Measurements from ENCODE around the gene C2orf92. TPM values are rescaled to one million over a fixed set of nuclear protein-coding genes. Genes with fewer than 3 reads are reported as not detected.

Gene C2orf92
- polyA plus RNA-seq, 4 donors, result 7.1 to 26.6 (median 9.4) TPM

GRCh38 chr2:97712693-97713295 is 43.3 kb downstream of the C2orf92 start:
- DNase-seq (ENCODE audit: low read depth in 4 of 4, low spot score in 3 of 4), result no peak

- DNase-seq (ENCODE audit: low read depth in 4 of 4, low spot score in 3 of 4), result no peak
These were observed 44.0 kb downstream of the C2orf92 start, which contains the start of gene ZAP70 for GRCh38 chr2:97713296-97714083. Gene ZAP70 (plus strand): TSS chr2:97713576. CDS start chr2:97724037, 10,461 bp downstream.

GRCh38 chr2:97714084-97714949 is 44.8 kb downstream of the C2orf92 start:
- DNase-seq (ENCODE audit: low read depth in 4 of 4, low spot score in 3 of 4), result no peak

- no peak for DNase-seq (ENCODE audit: low read depth in 4 of 4, low spot score in 3 of 4)
These were observed 45.6 kb downstream of the C2orf92 start for GRCh38 chr2:97714950-97715652.

GRCh38 chr2:97715951-97716694 is 46.6 kb downstream of the C2orf92 start:
- no peak for DNase-seq (ENCODE audit: low read depth in 4 of 4, low spot score in 3 of 4)

- no peak for DNase-seq (ENCODE audit: low read depth in 4 of 4, low spot score in 3 of 4)
These were observed 47.4 kb downstream of the C2orf92 start for GRCh38 chr2:97716695-97717612.

- no peak for DNase-seq (ENCODE audit: low read depth in 4 of 4, low spot score in 3 of 4)
These were observed 48.1 kb downstream of the C2orf92 start for GRCh38 chr2:97717613-97717995.

- DNase-seq (ENCODE audit: low read depth in 4 of 4, low spot score in 3 of 4), result no peak
These were observed 48.8 kb downstream of the C2orf92 start for GRCh38 chr2:97718051-97718882.

- DNase-seq (ENCODE audit: low read depth in 4 of 4, low spot score in 3 of 4), result no peak
These were observed 49.4 kb downstream of the C2orf92 start for GRCh38 chr2:97718942-97719341.

- no peak for DNase-seq (ENCODE audit: low read depth in 4 of 4, low spot score in 3 of 4)
These were observed 50.0 kb downstream of the C2orf92 start for GRCh38 chr2:97719362-97720155.

- DNase-seq (ENCODE audit: low read depth in 4 of 4, low spot score in 3 of 4), result no peak
These were observed 51.2 kb downstream of the C2orf92 start for GRCh38 chr2:97720746-97721145.

GRCh38 chr2:97722227-97722626 is 52.7 kb downstream of the C2orf92 start:
- DNase-seq (ENCODE audit: low read depth in 4 of 4, low spot score in 3 of 4), result no peak

- DNase-seq (ENCODE audit: low read depth in 4 of 4, low spot score in 3 of 4), result no peak
These were observed 53.9 kb downstream of the C2orf92 start for GRCh38 chr2:97723156-97724072.

GRCh38 chr2:97724073-97724410 is 54.5 kb downstream of the C2orf92 start:
- no peak for DNase-seq (ENCODE audit: low read depth in 4 of 4, low spot score in 3 of 4)

GRCh38 chr2:97724501-97724900 is 55.0 kb downstream of the C2orf92 start:
- no peak for DNase-seq (ENCODE audit: low read depth in 4 of 4, low spot score in 3 of 4)
